ENCODE data around the gene TAF3.

Gene TAF3

GRCh38 chr10:7902413-7902812 is 84.1 kb downstream of the TAF3 start:
- Histone ChIP-seq H3K4me1 (peaks cover 4% of the 10 kb centered on the region), H3K4me3 (ENCODE audit: low read depth, low read length) (no peak overlapping the region), H3K36me3 (no peaks in the 10 kb centered on the region), H3K9me3 (no peaks in the 10 kb centered on the region), H3K27me3 (no peaks in the 10 kb centered on the region)
- no peak for DNase-seq
- TF ChIP-seq, protein P1, sequence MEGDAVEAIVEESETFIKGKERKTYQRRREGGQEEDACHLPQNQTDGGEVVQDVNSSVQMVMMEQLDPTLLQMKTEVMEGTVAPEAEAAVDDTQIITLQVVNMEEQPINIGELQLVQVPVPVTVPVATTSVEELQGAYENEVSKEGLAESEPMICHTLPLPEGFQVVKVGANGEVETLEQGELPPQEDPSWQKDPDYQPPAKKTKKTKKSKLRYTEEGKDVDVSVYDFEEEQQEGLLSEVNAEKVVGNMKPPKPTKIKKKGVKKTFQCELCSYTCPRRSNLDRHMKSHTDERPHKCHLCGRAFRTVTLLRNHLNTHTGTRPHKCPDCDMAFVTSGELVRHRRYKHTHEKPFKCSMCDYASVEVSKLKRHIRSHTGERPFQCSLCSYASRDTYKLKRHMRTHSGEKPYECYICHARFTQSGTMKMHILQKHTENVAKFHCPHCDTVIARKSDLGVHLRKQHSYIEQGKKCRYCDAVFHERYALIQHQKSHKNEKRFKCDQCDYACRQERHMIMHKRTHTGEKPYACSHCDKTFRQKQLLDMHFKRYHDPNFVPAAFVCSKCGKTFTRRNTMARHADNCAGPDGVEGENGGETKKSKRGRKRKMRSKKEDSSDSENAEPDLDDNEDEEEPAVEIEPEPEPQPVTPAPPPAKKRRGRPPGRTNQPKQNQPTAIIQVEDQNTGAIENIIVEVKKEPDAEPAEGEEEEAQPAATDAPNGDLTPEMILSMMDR (IDR thresholded peaks at IDR 0.05; ENCODE audit: low read depth, low read length) = no peak

DNA sequence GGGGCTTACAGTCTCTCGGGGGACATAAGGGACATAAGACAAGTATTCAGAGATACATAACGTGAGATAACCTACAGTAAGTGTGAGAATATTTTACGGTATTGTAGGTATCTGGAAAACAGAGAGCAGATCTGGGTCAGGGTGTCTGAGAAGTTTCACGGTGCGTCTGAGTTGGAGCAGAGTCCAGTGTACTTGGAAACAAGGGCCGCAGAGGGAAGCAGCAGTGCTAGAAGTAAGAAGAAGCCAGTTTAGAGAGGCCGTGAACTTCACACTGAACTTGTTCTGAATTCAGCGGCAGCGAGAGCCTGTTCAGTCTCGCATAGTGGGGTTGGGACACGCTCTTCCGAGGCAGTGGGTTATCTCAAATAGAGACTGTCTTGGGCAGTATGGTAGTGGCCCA is 85.5 kb downstream of the TAF3 start:
- Histone ChIP-seq H3K27me3 (no peaks in the 10 kb centered on the region), H3K9me3 (no peaks in the 10 kb centered on the region), H3K4me1 (peaks cover 4% of the 10 kb centered on the region), H3K4me3 (ENCODE audit: low read depth, low read length) (no peak overlapping the region), H3K36me3 (no peaks in the 10 kb centered on the region)
- TF ChIP-seq, protein P1 (IDR thresholded peaks at IDR 0.05; ENCODE audit: low read depth, low read length) = no peak
- DNase-seq = no peak

DNA sequence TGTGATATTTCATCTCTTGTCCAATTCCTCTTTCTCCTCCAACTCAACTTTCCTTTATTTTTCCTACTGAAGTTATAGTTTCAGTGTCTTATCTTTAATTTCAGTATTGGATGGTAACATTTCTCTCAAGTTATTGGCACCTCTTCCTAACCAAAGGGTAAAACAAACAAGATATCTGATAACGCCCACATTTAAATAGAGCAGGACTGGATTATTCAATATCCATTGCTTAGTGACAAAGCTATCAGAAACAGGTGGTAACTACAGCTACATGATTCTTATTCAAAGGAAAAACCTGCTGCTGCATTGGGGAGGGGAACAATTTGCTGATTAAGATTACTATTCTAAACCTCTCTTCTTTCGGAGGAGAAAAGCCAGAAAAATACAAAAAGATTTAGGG is 87.8 kb downstream of the TAF3 start:
- no peaks in the 10 kb centered on the region for H3K9me3 ChIP-seq
- no peak for DNase-seq
- peaks cover 4% of the 10 kb centered on the region for H3K4me1 ChIP-seq
- H3K27me3 ChIP-seq = no peaks in the 10 kb centered on the region
- TF ChIP-seq, protein P1 (IDR thresholded peaks at IDR 0.05; ENCODE audit: low read depth, low read length) = no peak
- H3K4me3 ChIP-seq (ENCODE audit: low read depth, low read length) = no peak overlapping the region
- H3K36me3 ChIP-seq = no peaks in the 10 kb centered on the region

- Histone ChIP-seq H3K4me3 (ENCODE audit: low read depth, low read length) (no peak overlapping the region), H3K4me1 (no peaks in the 10 kb centered on the region; the same call in 1 of the 2 replicates), H3K36me3 (no peaks in the 10 kb centered on the region), H3K27me3 (no peaks in the 10 kb centered on the region), H3K9me3 (no peaks in the 10 kb centered on the region)
- DNase-seq = no peak
- TF ChIP-seq, protein P1 (IDR thresholded peaks at IDR 0.05; ENCODE audit: low read depth, low read length) = no peak
These were observed 90.4 kb downstream of the TAF3 start for GRCh38 chr10:7908541-7909210.

DNA sequence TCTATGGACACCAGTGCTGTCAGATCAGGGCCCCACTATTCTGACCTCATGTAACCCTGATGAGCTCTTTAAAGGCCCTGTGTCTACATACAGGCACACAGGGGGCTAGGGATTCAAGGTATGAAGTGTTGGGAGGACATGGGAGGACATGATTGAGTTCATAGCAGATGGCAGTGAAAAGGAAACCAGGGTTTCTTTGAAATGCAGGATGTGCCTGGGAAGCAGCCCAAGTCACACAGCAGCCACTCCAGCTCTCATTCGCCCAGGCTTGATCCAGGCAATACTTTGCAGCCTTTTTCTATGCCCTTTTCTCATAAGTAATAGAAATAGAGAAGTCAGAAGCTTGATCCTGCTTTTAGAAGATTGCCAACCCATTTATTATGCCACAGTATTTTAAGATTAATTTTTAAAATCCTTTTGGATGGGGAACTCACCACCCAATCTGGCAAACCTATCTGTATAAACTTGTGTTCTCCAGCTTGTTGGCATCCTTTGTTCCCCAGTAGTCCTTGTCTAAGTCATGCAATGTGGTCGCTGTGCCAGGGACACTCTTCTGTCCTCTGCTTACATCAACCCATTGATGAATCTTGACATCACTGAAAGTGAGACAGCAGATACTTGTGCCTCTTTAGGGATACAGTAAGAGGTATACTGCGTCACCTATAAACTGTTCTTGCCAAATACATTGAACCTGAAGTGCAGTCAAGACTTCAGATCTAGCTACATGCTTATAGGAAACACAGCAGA is 95.0 kb downstream of the TAF3 start:
- no peak overlapping the region for H3K4me3 ChIP-seq (ENCODE audit: low read depth, low read length)
- no peaks in the 10 kb centered on the region for H3K9me3 ChIP-seq
- DNase-seq = no peak
- TF ChIP-seq, protein P1 (IDR thresholded peaks at IDR 0.05; ENCODE audit: low read depth, low read length) = no peak
- no peaks in the 10 kb centered on the region for H3K4me1 ChIP-seq
- H3K36me3 ChIP-seq = no peaks in the 10 kb centered on the region
- H3K27me3 ChIP-seq = no peaks in the 10 kb centered on the region

All from BE2C (cell line).